ENCODE data around the gene PROCR. TPM values are rescaled to one million over a fixed set of nuclear protein-coding genes. Genes with fewer than 3 reads are reported as not detected.
"Not testable (repeated sequence)": the region's sequence is repeated elsewhere in the genome, so short reads cannot be mapped to it uniquely, and the experiment has no call there.

Gene PROCR
- total RNA-seq, 8 experiments from 2014 or later, result 0.11 to 60.3 (median 3.6) TPM; not detected in 1

GRCh38 chr20:35190556-35190955 lies 18.7 kb downstream of the PROCR start:
- Histone ChIP-seq H3K4me1 (replicated peaks in 1 of 2) (no peaks in the 10 kb centered on the region), H3K4me3 (no peak overlapping the region), H3K27ac (no peak overlapping the region)
- no peak for ATAC-seq (replicated peaks in 6 of 8)
- 78 to 100% (median 93%) methylated on average over 2 to 6 of the region's 6 CpGs; no CpG with 5 or more reads in 2 of the 10 experiments for WGBS, 10 experiments
- in situ Hi-C loops (cut with MboI; ENCODE audit: low pct_unique_long_range_greater_than_20kb in 2 of 9, low sequenced_read_pairs in 9 of 9, unreplicated experiment in 9 of 9), result no loop called here

DNA sequence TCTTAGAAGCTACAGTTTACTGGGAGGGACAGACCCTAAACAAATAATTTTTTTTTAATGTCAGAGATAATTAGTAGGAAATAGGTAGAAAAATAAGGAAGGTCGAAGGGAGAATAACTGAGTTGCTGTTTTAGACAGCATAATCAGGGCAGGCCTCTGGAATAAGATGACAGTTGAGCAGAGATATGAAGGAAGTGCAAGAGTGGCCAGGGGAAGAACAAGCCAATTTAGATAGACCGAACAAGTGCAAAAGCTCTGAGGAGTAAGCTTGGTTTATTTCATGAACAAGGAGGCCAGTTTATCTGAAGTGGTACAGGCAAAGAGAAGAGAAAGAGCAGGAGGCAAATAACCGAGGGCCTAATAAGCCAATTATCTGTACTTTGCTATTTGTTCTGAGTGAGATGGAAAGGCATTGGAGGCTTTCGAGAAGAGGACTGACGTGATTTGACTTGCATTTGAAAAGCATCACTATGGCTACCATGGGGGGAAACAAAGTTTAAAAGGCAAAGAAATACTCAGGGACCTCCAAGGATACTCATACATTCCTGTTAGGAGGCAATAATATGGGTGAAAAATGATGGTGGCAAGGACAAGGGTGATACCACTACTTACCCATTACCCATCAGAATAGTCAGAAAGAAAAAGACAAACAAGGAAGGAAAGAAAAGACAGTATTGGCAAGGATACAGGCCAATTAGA lies 19.7 kb downstream of the PROCR start:
- Histone ChIP-seq H3K27ac (no peak overlapping the region), H3K4me3 (no peak overlapping the region), H3K4me1 (replicated peaks in 1 of 2) (no peaks in the 10 kb centered on the region)
- peak in 1 of 8 experiments; percentile 91 for ATAC-seq (replicated peaks in 6 of 8)
- 36 to 81% (median 65%) methylated on average over 1 to 5 of the region's 5 CpGs for WGBS, 10 experiments
- in situ Hi-C loops (cut with MboI; ENCODE audit: low pct_unique_long_range_greater_than_20kb in 2 of 9, low sequenced_read_pairs in 9 of 9, unreplicated experiment in 9 of 9), result no loop called here

DNA sequence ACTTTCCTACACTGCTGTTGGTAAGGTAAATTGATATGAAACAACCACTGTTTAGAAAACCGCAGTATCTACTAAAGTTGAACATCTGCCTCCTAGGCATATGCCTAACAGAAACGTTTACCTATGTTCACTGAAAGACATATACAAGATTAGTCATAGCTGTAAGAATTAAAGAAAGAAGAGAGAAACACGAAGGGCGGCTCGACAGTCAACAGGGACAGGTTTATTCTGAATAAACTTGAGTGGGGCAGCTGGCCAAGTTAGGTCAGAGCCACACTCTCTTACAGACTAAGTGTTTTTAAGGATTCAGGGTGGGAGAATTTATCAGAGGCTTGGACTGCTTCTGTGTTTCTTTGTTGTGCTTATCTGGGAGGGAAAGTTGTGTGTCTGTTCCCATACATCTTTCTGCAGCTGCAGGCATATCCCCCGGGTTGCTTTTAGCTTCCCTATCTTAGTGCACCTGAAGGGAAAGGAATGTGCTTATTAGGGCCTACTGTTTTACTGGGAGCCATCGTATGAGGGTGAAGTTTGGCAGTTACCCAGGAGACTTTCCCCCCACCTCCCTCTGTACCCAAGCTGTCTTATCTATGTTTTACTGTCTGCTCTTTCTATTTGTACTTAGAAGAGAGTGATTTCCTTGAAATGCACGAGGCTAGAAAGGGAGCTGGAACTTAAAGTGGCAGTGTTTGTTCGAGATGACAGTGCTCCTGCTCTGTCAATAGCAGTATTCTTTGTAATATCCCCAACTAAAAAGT lies 20.4 kb downstream of the PROCR start:
- ATAC-seq (replicated peaks in 6 of 8), result peak in 1 of 8 experiments; percentile 71

DNA sequence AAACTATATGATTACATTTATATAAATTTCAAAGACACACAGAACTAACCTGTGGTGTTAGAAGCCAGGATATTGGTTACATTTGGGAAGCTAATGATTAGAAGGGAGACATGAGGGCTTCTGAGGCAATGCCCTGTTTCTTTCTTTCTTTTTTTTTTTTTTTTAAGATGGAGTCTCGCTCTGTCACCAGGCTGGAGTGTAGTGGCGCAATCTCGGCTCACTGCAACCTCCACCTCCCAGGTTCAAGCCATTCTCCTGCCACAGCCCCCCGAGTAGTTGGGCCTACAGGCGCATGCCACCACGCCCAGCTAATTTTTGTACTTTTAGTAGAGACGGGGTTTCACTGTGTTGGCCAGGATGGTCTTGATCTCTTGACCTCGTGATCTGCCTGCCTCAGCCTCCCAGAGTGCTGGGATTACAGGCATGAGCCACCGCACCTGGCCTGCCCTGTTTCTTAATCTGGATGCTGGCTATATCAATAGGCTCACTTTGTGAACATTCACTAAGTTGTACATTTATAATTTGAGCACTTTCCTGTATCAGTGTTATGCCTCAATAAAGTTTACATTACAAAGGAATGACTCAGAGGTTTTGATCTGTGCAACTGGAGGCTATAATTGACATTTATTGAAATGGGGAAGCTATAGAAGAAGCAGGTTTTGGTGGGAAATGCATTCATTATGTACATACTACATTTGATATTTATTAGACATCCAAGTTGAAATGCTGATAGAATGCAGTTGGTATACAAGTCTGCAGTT lies 21.3 kb downstream of the PROCR start:
- ATAC-seq (replicated peaks in 6 of 8); H3K27ac ChIP-seq; H3K4me3 ChIP-seq; H3K4me1 ChIP-seq (replicated peaks in 1 of 2); in situ Hi-C loops (cut with MboI; ENCODE audit: low pct_unique_long_range_greater_than_20kb in 2 of 9, low sequenced_read_pairs in 9 of 9, unreplicated experiment in 9 of 9): not testable (repeated sequence)
- WGBS, 10 experiments, result 61 to 100% (median 90%) methylated on average over 1 to 6 of the region's 9 CpGs; no CpG with 5 or more reads in 5 of the 10 experiments

More for the DNA sequence above, 20.4 kb downstream of the PROCR start:
- Histone ChIP-seq H3K27ac (no peak overlapping the region), H3K4me3 (no peak overlapping the region), H3K4me1 (replicated peaks in 1 of 2) (no peaks in the 10 kb centered on the region)
- WGBS, 10 experiments, result 6 to 69% (median 50%) methylated on average over 3 to 7 of the region's 9 CpGs
- in situ Hi-C loops (cut with MboI; ENCODE audit: low pct_unique_long_range_greater_than_20kb in 2 of 9, low sequenced_read_pairs in 9 of 9, unreplicated experiment in 9 of 9), result no loop called here

DNA sequence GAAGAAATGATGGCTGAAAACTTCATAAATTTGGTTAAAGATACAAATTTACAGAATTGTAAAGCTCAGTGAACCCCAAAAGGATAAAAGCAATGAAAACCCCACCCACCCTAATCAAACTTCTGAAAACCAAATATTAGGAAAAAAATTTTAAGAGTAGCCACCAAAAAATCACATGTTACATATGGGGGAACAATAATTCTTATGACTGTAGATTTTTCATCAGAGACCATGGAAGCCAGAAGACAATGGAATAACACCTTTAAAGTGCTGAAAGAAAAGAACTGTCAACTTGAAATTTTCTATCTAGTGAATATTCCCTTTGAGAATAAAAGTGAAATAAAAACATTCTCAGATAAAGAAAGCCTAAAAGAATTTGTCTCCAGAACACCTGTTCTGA lies 24.4 kb downstream of the PROCR start:
- Histone ChIP-seq H3K4me3 (no peak overlapping the region), H3K27ac (no peak overlapping the region), H3K4me1 (replicated peaks in 1 of 2) (no peaks in the 10 kb centered on the region)
- in situ Hi-C loops (cut with MboI; ENCODE audit: low pct_unique_long_range_greater_than_20kb in 2 of 9, low sequenced_read_pairs in 9 of 9, unreplicated experiment in 9 of 9), result no loop called here
- no peak for ATAC-seq (replicated peaks in 6 of 8)

- in situ Hi-C loops (cut with MboI; ENCODE audit: low pct_unique_long_range_greater_than_20kb in 2 of 9, low sequenced_read_pairs in 9 of 9, unreplicated experiment in 9 of 9), result loop anchor here in 2 of 9 experiments (25.0 kb wide), 2 partner anchors 337 to 362 kb away; partner anchors contain the start of genes GGT7 (in 1 of the 2) and NCOA6 (in 1 of the 2)
- Histone ChIP-seq H3K27ac (no peak overlapping the region), H3K4me1 (replicated peaks in 1 of 2) (no peaks in the 10 kb centered on the region), H3K4me3 (no peak overlapping the region)
- ATAC-seq (replicated peaks in 6 of 8), result peak in 1 of 8 experiments; percentile 27
These were observed 27.9 kb downstream of the PROCR start for GRCh38 chr20:35199740-35200139.

DNA sequence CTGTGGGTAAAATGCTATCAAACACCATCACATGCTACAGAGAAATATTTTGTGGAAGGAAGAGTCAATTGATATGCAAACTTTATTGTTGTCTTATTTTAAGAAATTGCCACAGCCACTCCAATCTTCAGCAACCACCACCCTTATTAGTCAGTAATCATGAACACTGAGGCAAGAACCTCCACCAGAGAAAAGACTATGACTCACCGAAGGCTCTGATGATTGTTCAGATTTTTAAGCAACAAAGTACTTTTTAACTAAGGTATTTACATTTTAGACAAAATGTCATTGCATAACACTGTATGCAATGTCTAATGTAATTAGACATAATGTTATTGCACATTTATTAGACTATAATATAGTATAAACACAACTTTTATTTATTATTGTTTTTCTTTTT lies 28.4 kb downstream of the PROCR start:
- H3K4me1 ChIP-seq (replicated peaks in 1 of 2), result no peaks in the 10 kb centered on the region
- 0 to 100% (median 78%) methylated on average over 1 of the region's 1 CpG; no CpG with 5 or more reads in 3 of the 10 experiments for WGBS, 10 experiments
- in situ Hi-C loops (cut with MboI; ENCODE audit: low pct_unique_long_range_greater_than_20kb in 2 of 9, low sequenced_read_pairs in 9 of 9, unreplicated experiment in 9 of 9), result loop anchor here in 2 of 9 experiments (25.0 kb wide), 2 partner anchors 338 to 363 kb away; partner anchors contain the start of genes GGT7 (in 1 of the 2) and NCOA6 (in 1 of the 2)
- no peak overlapping the region for H3K27ac ChIP-seq
- peak in 2 of 8 experiments; percentile 95 for ATAC-seq (replicated peaks in 6 of 8)
- H3K4me3 ChIP-seq, result no peak overlapping the region

GRCh38 chr20:35201467-35201866 lies 29.6 kb downstream of the PROCR start:
- in situ Hi-C loops (cut with MboI; ENCODE audit: low pct_unique_long_range_greater_than_20kb in 2 of 9, low sequenced_read_pairs in 9 of 9, unreplicated experiment in 9 of 9), result loop anchor here in 2 of 9 experiments (25.0 kb wide), 2 partner anchors 339 to 364 kb away; partner anchors contain the start of genes GGT7 (in 1 of the 2) and NCOA6 (in 1 of the 2)

DNA sequence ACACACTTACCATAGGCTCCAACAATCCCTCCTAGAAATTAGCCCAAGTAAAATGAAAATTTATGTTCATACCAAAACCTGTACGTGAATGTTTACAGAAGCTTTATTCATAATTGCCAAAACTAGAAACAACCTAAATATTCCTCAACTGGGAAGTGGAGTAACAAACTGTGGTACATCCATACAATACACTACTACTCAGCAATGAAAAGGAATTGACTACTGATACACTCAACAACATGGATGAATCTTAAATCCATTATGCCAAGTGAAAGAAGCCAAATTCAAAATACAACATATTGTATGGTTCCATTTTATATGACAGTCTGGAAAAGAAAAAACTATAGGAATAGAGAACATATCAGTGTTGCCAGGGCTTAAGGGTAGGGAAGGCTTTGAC lies 34.9 kb downstream of the PROCR start:
- Histone ChIP-seq H3K4me3 (no peak overlapping the region), H3K27ac (no peak overlapping the region), H3K4me1 (replicated peaks in 1 of 2) (no peaks in the 10 kb centered on the region)
- in situ Hi-C loops (cut with MboI; ENCODE audit: low pct_unique_long_range_greater_than_20kb in 2 of 9, low sequenced_read_pairs in 9 of 9, unreplicated experiment in 9 of 9), result loop anchor here in 2 of 9 experiments (25.0 kb wide), 2 partner anchors 345 to 370 kb away; partner anchors contain the start of genes GGT7 (in 1 of the 2) and NCOA6 (in 1 of the 2)
- ATAC-seq (replicated peaks in 6 of 8), result no peak
- 0 to 100% (median 94%) methylated on average over 1 of the region's 1 CpG; no CpG with 5 or more reads in 2 of the 10 experiments for WGBS, 10 experiments

More at GRCh38 chr20:35201467-35201866, 29.6 kb downstream of the PROCR start:
- not testable (repeated sequence) for H3K4me3 ChIP-seq; H3K4me1 ChIP-seq (replicated peaks in 1 of 2); ATAC-seq (replicated peaks in 6 of 8); H3K27ac ChIP-seq
- WGBS, 10 experiments, result 79 to 100% (median 89%) methylated on average over 1 to 5 of the region's 5 CpGs; no CpG with 5 or more reads in 1 of the 10 experiments

DNA sequence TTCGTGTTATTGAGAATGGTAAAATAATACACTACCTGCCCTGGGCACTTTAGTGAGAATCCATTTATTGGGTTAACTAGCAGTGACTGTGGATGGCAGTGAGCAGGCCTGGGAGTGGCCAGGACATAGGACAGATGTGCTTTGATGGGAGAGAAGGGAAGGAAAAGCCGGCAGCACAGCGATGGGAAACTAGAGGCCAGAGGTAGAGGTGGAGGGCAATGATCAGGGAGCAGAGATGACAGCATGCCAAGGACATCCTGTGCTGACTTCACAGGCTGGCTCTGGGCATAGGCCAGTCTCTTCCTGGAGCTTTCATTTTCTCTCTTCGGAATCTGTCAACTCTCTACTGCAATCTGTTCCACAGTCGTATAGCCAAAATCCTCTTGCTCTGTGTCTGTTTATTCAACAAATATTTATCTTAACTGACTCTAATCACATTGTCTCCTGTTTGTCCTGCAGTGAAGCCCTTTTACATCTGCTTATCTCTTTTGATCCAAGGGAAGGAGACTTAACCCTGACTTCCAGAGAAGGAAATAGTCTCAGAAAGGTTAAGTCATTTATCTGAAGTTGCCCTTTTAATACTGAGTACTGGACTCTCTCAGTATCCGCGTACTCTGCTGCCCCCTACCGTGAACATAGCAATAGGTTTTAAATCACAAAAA lies 36.2 kb downstream of the PROCR start:
- WGBS, 10 experiments, result 0 to 100% (median 29%) methylated on average over 1 to 8 of the region's 8 CpGs
- no peaks in the 10 kb centered on the region for H3K4me1 ChIP-seq (replicated peaks in 1 of 2)
- in situ Hi-C loops (cut with MboI; ENCODE audit: low pct_unique_long_range_greater_than_20kb in 2 of 9, low sequenced_read_pairs in 9 of 9, unreplicated experiment in 9 of 9), result loop anchor here in 2 of 9 experiments (25.0 kb wide), 2 partner anchors 346 to 371 kb away; partner anchors contain the start of genes GGT7 (in 1 of the 2) and NCOA6 (in 1 of the 2)
- no peak overlapping the region for H3K27ac ChIP-seq
- peak in 7 of 8 experiments; percentile 37 to 100 (median 87) for ATAC-seq (replicated peaks in 6 of 8)
- no peak overlapping the region for H3K4me3 ChIP-seq

GRCh38 chr20:35215066-35215956 lies 43.4 kb downstream of the PROCR start:
- ATAC-seq (replicated peaks in 6 of 8), result no peak
- H3K4me1 ChIP-seq (replicated peaks in 1 of 2), result no peaks in the 10 kb centered on the region
- WGBS, 10 experiments, result 31 to 90% (median 81%) methylated on average over 1 to 11 of the region's 12 CpGs
- no peak overlapping the region for H3K27ac ChIP-seq
- H3K4me3 ChIP-seq, result no peak overlapping the region
- in situ Hi-C loops (cut with MboI; ENCODE audit: low pct_unique_long_range_greater_than_20kb in 2 of 9, low sequenced_read_pairs in 9 of 9, unreplicated experiment in 9 of 9), result loop anchor here in 2 of 9 experiments (25.0 kb wide), 2 partner anchors 353 to 378 kb away; partner anchors contain the start of genes GGT7 (in 1 of the 2) and NCOA6 (in 1 of the 2)
